Kidney (tissue), 14 donors: ENCODE measurements around the gene MYL12B. TPM values are rescaled to one million over a fixed set of nuclear protein-coding genes. Genes with fewer than 3 reads are reported as not detected.
A peak's percentile ranks its signal among the peaks of the same experiment; 100 is the strongest.

Source experiments
- DNase-seq, 5 donors: peaks; one replicate each; pipeline ENCODE4 v3.0.0-alpha.2; 2013 to 2020
- FAIRE-seq: peaks from 2 replicates; lab custom pipeline; 2012; peaks lifted over from hg19 to GRCh38; lab: Jason Lieb, UNC
- H3K27ac ChIP-seq, 2 donors: one replicate each; pipeline ENCODE4 v1.7.0; 2013; ENCODE audit warnings: low read depth in 2 of 2, low read length in 2 of 2, inconsistent platforms in 1 of 2
- H3K27me3 ChIP-seq: one replicate; pipeline ENCODE4 v1.7.1; 2013; ENCODE audit warnings: low read length, inconsistent platforms; ENCODE audit not compliant: control insufficient read depth, insufficient read depth
- H3K36me3 ChIP-seq, 3 donors: one replicate each; pipeline versions ENCODE4 v1.7.0 to v1.7.1; 2013; ENCODE audit warnings: low read length in 3 of 3, control low read depth in 1 of 3, inconsistent platforms in 1 of 3; ENCODE audit not compliant: insufficient read depth in 3 of 3, control insufficient read depth in 2 of 3
- H3K4me1 ChIP-seq, 3 donors: one replicate each; pipeline versions ENCODE4 v1.7.0 to v1.7.1; 2013; ENCODE audit warnings: low read length in 3 of 3, inconsistent platforms in 1 of 3, low read depth in 1 of 3; ENCODE audit not compliant: control insufficient read depth in 2 of 3, insufficient read depth in 2 of 3
- H3K4me3 ChIP-seq, 3 donors: one replicate each; pipeline versions ENCODE4 v1.7.0 to v1.8.1; 2013; ENCODE audit warnings: low read length in 3 of 3, control low read depth in 1 of 3, inconsistent platforms in 1 of 3
- H3K9ac ChIP-seq, 3 donors: one replicate each; pipeline versions ENCODE4 v1.7.0 to v1.7.1; 2013; ENCODE audit warnings: low read length in 3 of 3, control low read depth in 1 of 3, inconsistent platforms in 1 of 3
- H3K9me3 ChIP-seq, 3 donors: one replicate each; pipeline versions ENCODE4 v1.7.0 to v1.7.1; 2013; ENCODE audit warnings: low read length in 3 of 3, control low read depth in 1 of 3, inconsistent platforms in 1 of 3; ENCODE audit not compliant: control insufficient read depth in 2 of 3, insufficient read depth in 1 of 3
- CTCF ChIP-seq: IDR thresholded peaks from 3 replicates; pipeline ENCODE4 v1.5.1; 2012; ENCODE audit warnings: mild to moderate bottlenecking, moderate library complexity, borderline replicate concordance; ENCODE audit not compliant: insufficient read depth; ENCODE audit errors: extremely low read depth
- intact Hi-C: fragments of 100-400 bp; cut with DNase I; formaldehyde crosslinking; loops from one replicate; pipeline ENCODE4 v1.11.1; 2022
- polyA plus RNA-seq: library from polyadenylated mRNA; stranded (reverse); fragments of 350-450 nt; fragmentation: Illumina TruSeq; extraction: RNeasy Lipid Tissue Mini Kit (QIAGEN cat#74804); gene quantifications from one replicate; pipeline ENCODE4 v1.2.3, GENCODE V29; 2014; ENCODE audit warnings: low read depth, low replicate concordance; ENCODE audit not compliant: insufficient read depth
- total RNA-seq: library from RNA; stranded (reverse); fragmentation: NEBNext Ultra II Directional; extraction: Animal tissue kit (Norgen Biotek cat#: 25700); gene quantifications from one replicate; pipeline ENCODE4 v1.2.1, GENCODE V29; 2021
- donor health status: control.
- donor health status: control.
- donor health status: control.
- donor health status: control.
- donor health status: control.
- donor health status: DM: yes; HTN: yes; CAD: no.
- donor health status: Normal renal cell carcinoma (clear cell type).

Gene MYL12B
- total and polyA plus RNA-seq, 2 donors from 2014 or later = 448 to 884 TPM

- Histone ChIP-seq H3K27ac (peak overlapping the region in 1 of 2 donors; percentile 97), H3K4me1 (peaks cover 2 to 11% (median 7%) of the 10 kb centered on the region in 3 donors), H3K27me3 (no peaks in the 10 kb centered on the region), H3K9me3 (no peaks in the 10 kb centered on the region), H3K36me3 (no peaks in the 10 kb centered on the region), H3K4me3 (peak overlapping the region in 2 of 3 donors; percentile 72 to 97), H3K9ac (peak overlapping the region; percentile 51 to 99 (median 68))
- DNase-seq (no peak), FAIRE-seq (no peak)
- no peak for TF ChIP-seq CTCF
- intact Hi-C loops = loop anchor here (10.0 kb wide), 1 partner anchor 310 kb away; no protein-coding TSS in a partner anchor
Observed at GRCh38 chr18:3245185-3245564, 16.8 kb upstream of the MYL12B start.

- Histone ChIP-seq H3K4me3 (peak overlapping the region; percentile 72 to 98 (median 97)), H3K27ac (peak overlapping the region; percentile 97 to 100), H3K9ac (peak overlapping the region; percentile 51 to 99 (median 89)), H3K9me3 (no peaks in the 10 kb centered on the region), H3K4me1 (peaks cover 2 to 14% (median 7%) of the 10 kb centered on the region in 3 donors), H3K27me3 (no peaks in the 10 kb centered on the region), H3K36me3 (no peaks in the 10 kb centered on the region)
- intact Hi-C loops = loop anchor here (10.0 kb wide), 1 partner anchor 311 kb away; no protein-coding TSS in a partner anchor
- FAIRE-seq (no peak), DNase-seq (peak; percentile 91 to 96 (median 95))
- peak; percentile 92 for TF ChIP-seq CTCF
Observed at GRCh38 chr18:3245853-3246634, 15.9 kb upstream of the MYL12B start.

- Histone ChIP-seq H3K4me1 (peaks cover 2 to 15% (median 7%) of the 10 kb centered on the region in 3 donors), H3K27me3 (no peaks in the 10 kb centered on the region), H3K36me3 (no peaks in the 10 kb centered on the region), H3K9me3 (no peaks in the 10 kb centered on the region), H3K9ac (peak overlapping the region; percentile 38 to 99 (median 89)), H3K4me3 (peak overlapping the region; percentile 72 to 98 (median 97)), H3K27ac (peak overlapping the region; percentile 97 to 100)
- peak in 3 of 5 donors; percentile 32 to 81 (median 68) for DNase-seq
- intact Hi-C loops = loop anchor here (10.0 kb wide), 1 partner anchor 312 kb away; no protein-coding TSS in a partner anchor
- FAIRE-seq = no peak
- TF ChIP-seq CTCF = no peak
Observed at GRCh38 chr18:3246635-3247239, 15.2 kb upstream of the MYL12B start.
